GM19239 (cell line): ENCODE results near the gene GRID1.
"Not testable (repeated sequence)": the region's sequence is repeated elsewhere in the genome, so short reads cannot be mapped to it uniquely, and the experiment has no call there.

Source experiments
- DNase-seq: peaks from one replicate; pipeline ENCODE4 v3.0.0; 2011; ENCODE audit warnings: low spot score; ENCODE audit not compliant: insufficient read length
- FAIRE-seq: peaks from 2 replicates; lab custom pipeline; 2011; peaks lifted over from hg19 to GRCh38; lab: Jason Lieb, UNC

Gene GRID1

DNA sequence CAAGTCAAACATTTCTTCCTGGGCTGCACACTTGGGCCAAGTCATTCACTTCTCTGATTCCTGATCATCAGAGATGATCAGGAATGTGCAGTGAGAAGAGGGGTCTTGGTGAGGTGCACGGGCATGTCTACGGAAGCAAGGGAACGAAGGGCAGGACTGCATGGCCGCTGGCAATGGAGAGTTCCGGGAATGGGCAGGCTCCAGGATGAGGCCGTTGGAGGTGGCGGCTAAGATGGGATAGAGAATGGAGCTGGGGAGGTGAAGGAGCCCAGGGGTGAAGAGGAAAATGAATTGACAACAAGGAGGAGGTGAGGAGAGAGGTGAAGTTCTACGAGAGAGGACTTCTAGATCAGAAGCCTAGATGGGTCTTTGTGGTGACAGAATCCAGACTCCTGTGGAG is 260.0 kb downstream of the GRID1 start:
- no peak for FAIRE-seq
- no peak for DNase-seq

DNA sequence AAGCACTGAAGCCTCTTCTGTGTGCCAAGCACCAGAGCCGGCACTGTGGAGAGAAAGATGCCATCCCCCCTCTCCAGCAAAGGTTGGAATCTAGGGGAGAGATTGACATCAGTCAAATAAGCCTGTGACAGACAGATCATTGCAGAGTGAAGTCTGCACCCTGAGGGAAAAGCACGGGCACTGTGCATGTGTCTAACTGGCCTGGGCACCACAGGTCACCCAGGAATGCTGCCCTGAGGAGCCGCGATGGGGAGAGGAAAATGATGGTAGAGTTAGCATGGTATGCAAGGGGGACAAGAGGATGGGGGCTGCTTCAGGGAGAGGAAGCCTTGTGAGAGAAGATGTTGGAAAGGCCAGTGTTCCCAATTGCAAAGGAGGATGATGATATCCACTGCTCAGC is 261.0 kb downstream of the GRID1 start:
- no peak for FAIRE-seq
- no peak for DNase-seq

DNA sequence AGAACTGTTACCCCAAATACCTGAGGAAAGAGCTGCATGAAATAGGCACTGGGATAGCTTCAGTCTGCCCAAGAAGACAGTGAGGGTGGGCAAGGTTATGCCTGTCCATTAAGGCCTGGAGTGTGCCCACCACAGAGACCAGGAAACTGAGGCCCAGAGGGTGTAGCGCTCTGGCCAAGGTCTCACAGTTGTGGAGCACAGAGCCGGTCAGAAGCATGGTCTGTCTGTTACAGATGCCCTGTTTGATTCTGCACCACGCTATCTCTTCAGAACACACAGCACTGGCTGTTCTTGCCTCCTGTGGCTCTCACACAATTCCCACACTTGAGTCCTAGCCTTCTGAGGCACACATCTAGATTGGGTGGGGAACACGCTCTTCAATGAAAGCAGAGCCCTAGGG is 261.4 kb downstream of the GRID1 start:
- no peak for FAIRE-seq

DNA sequence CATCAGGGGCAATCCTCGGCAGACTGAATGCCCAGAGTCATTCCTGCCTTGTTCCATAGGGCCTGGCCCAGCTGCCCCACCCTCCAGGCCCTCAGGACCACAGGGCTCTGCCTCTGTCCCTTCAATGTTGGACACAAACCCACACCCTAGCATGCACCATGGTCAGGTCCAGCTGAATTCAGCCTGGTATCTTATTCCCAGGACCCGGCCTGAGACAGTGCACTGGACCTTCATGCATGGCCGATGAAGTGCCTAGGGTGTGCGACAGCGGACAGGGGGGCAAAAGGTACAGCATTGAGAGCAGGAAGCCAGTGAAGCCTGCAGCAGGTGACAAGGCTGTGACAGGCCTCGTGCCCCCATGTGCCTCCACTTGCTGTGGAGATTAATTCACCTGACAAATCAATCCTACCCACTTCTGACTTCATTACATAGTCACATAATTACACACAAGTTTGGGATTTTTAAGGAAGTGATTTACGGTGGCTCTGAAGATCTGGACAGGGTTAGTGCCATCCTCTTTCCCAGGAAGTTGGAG is 261.9 kb downstream of the GRID1 start:
- FAIRE-seq, result no peak
- no peak for DNase-seq

More for the DNA sequence above, 261.4 kb downstream of the GRID1 start:
- DNase-seq, result no peak

DNA sequence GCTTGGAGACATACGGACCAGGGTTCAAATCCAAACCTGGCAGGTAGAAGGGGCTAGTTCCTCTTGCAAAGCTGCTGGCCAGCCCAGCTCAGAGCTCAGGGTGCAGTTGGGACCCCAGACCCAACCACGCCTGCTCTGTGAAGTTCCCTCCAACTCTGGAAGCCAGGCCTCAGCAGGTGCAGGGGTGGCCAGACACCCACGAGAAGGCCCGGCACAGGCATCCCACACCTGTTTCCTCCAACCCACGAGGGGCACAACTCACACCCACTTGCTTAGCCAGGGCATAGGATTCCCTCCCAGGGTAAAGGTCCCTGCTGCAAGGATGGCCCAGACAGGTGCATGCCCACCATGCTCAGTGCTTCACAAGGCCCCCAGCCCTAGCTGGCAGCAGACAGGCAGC is 262.4 kb downstream of the GRID1 start:
- DNase-seq (no peak), FAIRE-seq (no peak)

DNA sequence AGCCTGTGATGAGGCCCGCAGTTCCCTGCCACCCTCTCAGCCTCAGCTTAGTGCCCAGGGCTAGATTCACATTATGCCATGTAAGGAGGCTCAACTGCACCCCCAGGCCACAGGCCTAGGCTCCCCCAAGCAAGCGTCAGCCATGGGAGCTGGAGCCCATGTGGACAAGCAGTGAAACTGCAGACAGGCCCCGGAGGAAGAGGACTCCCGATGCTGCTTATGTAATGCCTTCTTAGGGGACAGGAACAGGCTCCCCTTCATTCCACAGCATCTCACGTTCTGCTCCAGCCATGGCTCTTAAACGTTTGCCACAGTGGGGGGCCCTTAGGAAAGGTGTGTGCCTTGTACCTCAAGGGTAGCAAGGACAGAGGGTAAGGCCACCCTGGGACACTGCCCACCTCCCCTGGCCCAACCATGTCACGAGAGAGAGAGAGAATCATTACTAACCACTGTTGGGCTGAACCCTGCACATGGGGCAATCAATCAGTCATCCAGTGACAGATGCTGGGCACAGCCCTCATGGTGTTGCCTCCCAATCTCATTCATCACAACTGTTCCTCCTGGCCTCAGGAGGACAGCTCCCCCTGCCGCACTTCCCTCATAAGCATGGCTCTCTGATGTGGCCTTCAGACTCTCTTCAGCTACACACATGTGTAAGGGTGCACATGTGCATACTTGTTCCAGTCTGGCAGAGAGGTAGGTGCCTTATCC is 263.0 kb downstream of the GRID1 start:
- FAIRE-seq (no peak), DNase-seq (no peak)

DNA sequence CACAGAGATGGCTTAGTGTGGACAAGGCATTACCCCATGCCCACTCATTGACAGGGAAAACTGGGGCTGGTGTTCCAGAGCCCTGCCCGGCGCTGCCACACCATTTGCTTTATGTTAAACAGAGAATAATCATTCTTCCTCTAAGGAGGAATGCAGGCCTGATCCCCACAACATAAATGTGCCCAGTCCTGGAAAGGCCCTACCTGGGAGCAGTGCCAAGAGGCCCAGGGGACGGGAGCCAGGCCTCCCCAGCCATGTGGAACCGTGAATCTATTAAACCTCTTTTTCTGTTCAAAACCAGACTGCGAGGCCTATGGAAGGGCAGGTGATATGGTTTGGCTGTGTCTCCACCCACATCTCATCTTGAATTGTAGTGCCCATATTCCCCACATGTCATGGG is 264.1 kb downstream of the GRID1 start:
- DNase-seq (no peak), FAIRE-seq (no peak)

DNA sequence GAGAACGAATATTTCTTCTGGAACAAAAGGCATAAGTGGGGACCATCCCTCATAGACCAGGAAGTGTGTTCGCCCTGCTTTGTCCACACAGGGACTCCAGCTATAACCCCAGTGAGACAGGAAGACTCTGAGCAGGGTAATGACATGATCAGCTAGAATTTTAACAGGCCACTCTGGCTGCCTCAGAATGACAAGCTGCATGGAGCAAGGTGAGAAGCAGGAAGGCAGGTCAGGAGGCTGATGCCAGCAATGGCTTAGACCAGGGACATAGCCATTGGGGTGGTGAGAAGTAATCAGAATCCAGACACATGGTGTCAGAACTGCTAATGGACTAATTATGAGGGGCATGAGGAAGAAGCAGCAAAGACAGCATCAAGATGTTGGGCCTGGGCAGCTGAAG is 264.6 kb downstream of the GRID1 start:
- DNase-seq, result no peak
- no peak for FAIRE-seq

DNA sequence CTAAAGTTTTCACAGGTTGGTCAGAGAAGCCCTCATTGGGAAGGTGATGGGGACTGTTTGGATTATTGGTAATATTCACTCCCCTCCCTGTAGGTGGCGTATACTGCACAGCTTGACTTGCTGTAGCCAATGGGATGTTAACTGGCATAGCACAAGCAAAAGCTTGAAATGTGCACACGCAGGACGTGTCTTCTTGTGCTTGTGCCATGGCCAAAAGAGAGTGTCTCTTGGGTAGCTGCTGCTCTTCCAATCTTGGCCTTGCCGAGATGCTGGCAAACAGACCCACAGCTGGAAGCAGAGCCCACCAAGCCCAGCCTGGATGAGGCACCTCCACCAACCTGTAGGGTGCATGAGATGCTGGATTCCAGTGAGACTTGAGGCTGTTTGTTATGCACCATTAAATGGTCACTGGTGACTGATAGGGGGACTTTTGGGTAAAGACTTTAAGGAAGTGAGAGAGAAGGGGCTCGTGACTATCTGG is 266.0 kb downstream of the GRID1 start:
- DNase-seq (peak; percentile 30), FAIRE-seq (peak; percentile 42)

DNA sequence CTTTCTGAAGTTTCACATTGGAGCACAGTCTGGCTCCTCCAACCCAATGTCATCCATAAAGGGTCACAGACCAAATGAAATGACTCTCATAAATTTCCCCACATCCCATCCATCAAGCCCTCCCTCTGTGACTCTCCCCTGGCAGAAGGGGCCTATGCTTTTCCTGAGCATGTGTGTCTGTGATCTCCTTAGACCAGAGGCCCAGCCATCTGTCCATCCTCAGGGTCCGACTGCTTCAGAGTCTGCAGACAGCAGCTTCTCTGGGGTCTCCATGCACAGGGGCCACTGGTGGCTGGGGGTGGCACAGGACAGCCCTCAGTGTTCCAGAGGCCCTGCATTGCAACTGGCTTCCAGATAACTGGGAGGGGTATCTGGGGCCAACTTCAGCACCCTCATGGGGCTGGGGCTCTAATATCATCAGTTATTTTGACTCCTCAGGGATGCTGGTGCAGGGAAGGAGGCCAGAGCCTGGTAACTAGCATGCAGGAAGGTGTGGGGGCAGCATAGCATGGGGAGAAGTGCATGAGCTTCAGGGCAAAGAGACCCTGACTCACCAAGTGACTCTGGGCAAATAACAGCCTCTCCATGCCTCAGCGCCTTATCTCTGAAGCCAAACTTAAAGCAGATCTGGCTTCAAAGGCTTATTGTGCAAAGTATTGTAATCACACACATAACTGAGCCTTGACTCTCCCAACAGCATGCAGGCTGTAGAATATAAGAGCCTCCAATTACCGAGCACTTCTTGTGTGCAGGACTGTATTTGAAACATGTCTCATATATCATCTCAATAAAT is 266.9 kb downstream of the GRID1 start:
- DNase-seq, result no peak
- no peak for FAIRE-seq

DNA sequence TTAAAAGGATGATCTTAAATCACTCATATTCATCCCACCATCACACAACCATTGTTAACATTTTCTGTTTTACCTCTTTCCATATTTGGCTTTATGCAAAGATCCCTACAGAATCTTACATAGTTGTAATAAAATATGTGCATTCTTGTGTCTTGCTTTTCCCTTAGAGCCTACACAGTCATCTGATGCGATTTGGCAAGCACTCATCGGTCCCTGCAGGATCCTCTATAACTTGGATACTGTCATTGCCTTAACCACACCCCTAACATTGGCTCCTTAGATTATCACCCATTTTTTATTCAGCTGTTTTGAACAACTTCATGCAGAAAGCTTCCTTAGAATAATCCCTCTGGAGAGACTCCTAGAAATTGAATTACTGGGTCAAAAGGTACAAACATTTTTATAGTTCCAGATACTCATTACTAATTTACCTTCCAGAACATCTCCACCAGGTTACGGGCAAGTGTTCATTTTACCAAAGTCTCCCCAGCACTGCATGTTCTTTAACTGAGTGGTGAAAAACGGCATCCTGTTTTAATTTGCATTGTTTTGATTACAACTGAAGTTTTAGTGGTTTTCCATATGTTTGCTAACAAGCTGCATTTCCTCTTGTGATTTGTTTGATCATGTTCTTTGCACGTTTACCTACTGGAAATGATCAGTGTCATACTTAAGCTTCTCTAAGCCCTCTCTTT is 268.3 kb downstream of the GRID1 start:
- DNase-seq (no peak), FAIRE-seq (no peak)

DNA sequence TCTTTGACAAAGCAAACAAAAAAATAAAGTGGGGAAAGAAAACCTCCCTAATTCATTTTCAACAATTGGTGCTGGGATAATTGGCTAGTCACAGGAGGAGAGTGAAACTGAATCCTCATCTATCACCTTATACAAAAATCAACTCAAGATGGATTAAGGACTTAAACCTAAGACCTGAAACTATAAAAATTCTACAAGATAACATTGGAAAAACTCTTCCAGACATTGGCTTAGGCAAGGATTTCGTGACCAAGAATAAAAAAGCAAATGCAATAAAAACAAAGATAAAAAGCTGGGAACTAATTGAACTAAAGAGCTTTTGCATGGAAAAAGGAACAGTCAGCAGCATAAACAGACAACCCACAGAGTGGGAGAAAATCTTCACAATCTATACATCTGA is 271.5 kb downstream of the GRID1 start:
- DNase-seq, FAIRE-seq: not testable (repeated sequence)

DNA sequence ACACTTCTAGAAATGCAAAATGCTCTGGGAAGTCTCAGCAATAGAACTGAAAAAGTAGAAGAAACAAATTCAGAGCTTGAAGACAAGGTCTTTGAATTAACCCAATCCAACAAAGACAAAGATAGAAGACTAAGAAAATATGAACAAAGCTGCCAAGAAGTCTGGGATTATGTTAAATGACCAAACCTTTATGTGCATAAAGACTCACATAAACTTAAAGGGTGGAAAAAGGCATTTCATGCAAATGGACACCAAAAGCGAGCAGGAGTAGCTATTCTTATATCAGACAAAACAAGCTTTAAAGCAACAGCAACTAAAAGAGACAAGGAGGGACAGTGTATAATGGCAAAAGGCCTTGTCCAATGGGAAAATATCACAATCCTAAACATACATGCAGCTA is 274.3 kb downstream of the GRID1 start:
- not testable (repeated sequence) for DNase-seq, FAIRE-seq

DNA sequence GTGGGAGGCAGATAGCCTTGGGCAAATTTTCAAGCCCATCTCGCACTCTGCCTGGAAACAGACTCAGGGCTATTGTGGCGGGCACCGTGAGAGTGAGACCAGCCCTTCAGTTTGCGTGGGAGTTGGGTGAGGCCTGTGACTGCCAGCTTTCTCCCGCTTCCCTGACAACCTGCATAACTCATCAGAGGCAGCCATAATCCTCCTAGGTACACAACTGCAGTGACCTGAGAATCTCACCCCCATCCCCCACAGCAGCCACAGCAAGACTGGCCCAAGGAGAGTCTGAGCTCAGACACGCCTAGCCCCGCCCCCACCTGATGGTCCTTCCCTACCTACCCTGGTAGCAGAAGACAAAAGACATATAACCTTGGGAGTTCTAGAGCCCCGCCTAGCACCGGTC is 275.4 kb downstream of the GRID1 start:
- FAIRE-seq, result no peak
- no peak for DNase-seq

DNA sequence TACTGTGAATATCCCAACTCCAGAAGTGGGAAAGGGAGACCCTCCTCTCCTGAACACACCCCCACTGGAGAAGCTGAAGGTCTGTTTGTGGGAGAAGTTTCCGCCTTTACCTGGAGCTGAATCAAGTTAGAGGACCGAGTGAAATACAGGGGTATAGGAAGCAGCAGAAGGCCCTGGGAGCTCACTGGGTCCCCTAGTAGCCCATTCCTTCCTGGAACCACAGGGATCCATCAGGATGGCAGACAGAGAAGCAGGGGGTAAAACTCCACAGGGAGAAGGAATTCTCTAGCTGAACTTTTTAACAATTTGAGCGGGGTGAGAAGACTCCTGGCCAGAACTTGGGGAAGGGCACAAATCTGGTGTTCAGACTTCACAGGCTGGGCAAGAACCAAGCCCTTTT is 275.8 kb downstream of the GRID1 start:
- no peak for FAIRE-seq
- DNase-seq, result no peak

DNA sequence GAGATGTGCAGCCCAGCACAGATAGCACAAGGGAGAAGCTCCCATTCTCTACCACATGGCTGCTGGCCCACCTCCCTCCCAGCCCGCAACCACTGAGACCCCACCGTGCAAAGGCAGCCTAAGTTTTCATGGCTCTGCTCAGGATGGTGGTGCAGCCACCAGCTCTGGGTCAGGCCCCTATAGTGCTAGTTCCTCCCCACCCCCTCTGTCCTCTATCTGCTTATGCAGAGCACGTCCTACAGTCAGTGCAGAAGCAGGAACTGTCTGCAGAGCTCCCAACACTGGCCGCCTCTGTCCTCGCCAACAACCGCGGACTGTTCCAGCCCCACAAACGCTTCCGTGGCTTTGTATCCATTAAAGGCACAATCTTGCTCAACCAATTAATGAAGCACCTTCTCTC is 278.9 kb downstream of the GRID1 start:
- no peak for FAIRE-seq
- DNase-seq, result no peak

DNA sequence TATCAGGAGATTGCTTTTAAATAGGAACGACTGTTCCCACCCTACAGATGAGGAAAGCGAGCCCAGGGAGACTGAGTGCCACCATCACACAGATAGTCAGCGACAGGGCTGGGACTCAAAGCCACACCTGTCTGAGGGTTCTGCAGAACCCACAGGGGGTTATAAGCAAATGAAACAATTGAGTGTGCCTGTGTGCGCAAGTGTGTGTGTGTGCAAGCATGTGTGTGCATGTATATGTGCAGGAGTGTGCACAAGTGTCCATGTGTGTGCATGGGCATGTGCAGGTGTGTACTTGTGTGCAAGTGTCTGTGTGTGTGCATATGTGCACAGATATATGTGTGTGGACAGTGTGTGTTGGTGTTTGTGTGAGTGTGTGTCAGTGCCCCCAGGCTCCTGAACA is 280.2 kb downstream of the GRID1 start:
- DNase-seq, result no peak
- FAIRE-seq, result no peak

DNA sequence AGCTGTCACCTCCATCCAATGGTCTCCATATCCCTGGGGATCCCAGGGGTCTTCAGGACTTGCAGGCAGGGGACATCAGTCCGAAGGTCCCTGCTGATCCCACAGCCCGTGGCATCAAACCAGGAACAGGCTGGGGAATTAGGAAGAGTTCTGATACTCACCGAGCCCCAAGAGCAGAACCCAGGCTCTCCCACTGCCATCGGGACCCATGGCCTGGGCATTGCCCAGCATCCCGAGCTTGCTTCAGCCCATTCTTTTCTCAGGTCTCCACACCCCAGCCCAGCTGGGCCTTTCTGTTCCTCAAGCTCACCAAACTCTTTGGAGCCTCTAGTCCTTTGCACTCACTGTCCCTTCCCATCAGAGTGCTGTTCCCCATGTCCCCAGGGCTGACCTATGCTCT is 280.9 kb downstream of the GRID1 start:
- DNase-seq, result no peak

DNA sequence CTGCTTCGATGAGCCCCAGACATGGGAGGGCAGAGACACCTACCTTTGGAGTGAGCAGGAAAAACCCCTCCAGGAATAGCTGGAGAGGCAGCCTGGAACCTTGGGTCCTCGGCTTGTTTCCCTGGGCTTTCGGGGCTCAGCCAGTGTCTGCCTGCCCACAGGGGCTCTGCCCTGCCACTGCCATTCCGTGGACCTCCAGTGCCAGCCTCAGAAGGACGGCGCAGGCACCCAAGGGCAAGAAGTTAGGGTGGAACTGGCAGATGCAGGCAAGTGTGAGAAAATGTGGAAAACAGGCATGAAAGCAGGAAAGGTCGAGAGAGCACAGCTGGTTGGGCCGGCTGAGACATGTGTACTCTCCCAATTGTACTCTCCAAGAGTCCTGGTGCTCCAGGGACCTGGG is 281.5 kb downstream of the GRID1 start:
- FAIRE-seq, result no peak
- no peak for DNase-seq

More for the DNA sequence above, 280.9 kb downstream of the GRID1 start:
- no peak for FAIRE-seq

DNA sequence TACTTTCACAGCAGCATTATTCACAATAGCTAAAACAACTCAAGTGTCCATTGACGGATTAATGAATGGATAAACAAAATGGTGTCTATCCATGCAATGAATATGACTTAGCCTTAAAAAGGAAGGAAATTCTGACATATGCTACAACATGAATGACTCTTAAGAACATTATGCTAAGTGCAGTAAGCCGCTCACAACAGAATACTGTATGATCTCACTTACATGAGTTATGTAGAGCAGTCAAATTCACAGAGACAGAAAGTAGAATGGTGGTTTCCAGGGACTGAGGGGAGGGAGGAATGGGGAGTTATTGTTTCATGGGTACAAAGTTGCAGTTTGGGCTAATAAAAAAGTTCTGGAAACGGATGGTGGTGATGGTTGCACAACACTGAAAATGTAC is 282.0 kb downstream of the GRID1 start:
- FAIRE-seq (no peak), DNase-seq (no peak)

DNA sequence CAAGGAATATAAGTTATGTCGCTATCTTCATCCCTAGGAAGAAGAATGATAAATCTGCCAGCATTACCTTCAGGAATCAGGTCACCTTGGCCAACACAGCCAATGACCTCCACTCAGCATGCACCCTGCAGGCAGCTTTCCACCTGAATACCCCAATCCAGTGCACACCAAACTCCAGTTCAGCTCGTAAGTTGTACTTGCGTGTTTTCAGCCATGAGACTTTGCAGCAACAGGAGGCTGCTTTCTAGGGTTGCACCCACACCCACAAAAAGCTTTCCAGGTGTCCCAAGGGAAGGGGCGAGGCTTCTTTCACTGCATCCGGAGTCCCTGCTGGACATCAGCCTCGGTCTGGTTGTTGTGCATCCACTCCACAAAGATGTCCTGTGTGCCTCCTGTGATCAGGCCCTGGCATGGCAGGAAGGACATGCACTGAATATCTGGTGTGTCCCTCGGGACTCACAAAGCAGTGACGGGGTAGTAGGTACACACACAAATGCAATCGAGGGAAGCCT is 282.9 kb downstream of the GRID1 start:
- no peak for DNase-seq
- no peak for FAIRE-seq
